Measurements from ENCODE around the gene SRXN1.

DNA sequence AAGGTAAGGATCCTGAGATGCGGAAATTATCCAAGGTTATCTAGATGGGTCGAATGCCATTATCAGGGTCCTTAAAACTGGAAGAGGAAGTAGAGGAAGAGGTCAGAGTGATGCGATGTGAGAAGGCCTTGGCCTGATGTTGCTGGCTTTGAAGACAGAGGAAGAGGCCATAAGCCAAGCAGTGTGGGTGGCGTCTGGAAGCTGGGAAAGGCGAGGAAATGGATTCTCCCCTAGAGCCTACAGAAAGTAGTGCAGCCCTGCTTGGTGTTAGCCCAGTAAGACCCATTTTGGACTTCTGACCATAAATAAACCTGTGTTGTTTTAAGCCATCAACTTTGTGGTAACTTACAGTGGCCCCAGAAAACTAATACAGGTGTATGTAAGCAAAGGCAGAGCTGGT, 2.0 kb downstream of the SRXN1 start:
- TF ChIP-seq, protein P1, sequence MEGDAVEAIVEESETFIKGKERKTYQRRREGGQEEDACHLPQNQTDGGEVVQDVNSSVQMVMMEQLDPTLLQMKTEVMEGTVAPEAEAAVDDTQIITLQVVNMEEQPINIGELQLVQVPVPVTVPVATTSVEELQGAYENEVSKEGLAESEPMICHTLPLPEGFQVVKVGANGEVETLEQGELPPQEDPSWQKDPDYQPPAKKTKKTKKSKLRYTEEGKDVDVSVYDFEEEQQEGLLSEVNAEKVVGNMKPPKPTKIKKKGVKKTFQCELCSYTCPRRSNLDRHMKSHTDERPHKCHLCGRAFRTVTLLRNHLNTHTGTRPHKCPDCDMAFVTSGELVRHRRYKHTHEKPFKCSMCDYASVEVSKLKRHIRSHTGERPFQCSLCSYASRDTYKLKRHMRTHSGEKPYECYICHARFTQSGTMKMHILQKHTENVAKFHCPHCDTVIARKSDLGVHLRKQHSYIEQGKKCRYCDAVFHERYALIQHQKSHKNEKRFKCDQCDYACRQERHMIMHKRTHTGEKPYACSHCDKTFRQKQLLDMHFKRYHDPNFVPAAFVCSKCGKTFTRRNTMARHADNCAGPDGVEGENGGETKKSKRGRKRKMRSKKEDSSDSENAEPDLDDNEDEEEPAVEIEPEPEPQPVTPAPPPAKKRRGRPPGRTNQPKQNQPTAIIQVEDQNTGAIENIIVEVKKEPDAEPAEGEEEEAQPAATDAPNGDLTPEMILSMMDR (IDR thresholded peaks at IDR 0.05): no peak
- TF ChIP-seq POLR2A (IDR thresholded peaks at IDR 0.05): no peak
